Activated CD8-positive, alpha-beta memory T cell treated with anti-CD3 and anti-CD28 coated beads, Interleukin-2, amount 50 U/mL, for 24 hours (primary cell): ENCODE measurements around the gene G0S2.

Experiments
- DNase-seq: peaks from one replicate; pipeline ENCODE4 v3.0.0-alpha.2; 2020; ENCODE audit errors: extremely low read depth

G0S2 gene

DNA sequence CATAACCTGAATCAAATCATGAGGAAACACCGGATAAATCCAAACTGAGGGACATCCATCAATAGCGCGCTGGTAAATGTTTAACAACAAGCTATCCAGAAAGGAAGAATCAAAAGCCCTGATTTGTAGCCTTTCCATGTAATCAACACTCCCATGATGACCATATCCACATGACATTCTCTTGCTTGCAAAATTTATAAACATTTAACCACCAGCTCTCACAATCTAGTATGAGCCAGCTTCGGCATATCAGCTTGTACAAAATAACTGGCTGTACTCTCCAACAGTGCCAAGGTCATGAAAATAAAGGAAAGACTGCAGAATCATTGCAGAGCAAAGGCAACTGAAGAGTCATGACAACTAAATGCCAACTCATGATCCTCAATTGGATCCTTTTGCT lies 45.1 kb downstream of the G0S2 start:
- no peak for DNase-seq

DNA sequence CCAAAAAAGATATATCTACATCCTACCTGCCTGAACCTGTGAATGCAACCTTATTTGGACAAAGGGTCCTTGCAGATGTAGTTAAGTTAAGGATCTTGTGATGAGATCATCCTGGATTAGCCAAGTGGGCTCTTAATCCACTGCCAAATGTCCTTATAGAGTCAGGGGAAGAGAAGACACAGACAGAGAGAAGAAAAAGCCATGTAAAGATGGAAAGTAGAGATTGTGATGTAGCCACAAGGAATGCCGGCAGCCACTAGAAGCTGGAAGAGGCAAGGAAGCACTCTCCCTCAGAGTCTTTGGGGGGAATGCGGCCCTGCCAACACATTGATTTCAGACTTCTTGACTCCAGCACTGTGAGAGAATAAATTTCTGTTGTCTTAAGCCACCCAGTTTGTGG lies 45.6 kb downstream of the G0S2 start:
- no peak for DNase-seq

DNA sequence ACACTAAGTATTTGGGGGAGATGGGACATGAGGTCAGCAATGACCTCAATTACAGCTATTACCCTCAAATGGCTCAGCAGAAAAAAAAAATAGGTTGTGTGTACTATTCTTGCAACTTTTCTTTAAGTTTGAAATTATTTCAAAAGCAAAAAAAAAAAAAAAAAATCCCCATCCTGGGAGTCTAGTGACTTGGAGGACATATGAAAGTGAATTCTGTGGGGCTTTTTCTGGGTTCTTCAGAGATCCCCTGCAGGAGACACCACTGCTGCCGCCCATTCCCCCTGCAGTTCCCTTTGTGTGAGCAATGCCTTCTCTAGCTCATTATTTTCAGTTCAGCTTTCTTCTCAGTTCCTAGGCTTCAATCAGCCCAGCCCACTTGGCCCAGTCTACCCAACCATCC lies 46.1 kb downstream of the G0S2 start:
- DNase-seq: no peak

DNA sequence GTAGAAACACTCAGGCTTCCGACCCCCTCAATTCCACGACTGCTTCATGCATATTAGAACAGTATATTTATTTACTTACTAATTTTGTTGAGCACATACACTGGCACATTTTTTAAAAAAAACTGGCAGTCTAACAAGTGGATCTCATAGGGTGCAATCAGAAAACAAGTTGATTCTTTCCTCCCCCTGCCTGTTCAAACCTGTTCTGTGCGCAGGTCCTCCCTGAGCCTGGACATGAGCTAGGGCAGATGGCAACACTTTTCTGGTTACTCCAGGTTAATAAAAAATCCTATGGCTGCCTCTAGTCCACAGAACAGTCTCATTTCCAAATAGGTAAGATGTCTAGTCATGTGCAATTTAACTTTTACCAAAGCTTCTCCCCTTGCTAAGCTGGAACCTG lies 48.1 kb downstream of the G0S2 start:
- no peak for DNase-seq

DNA sequence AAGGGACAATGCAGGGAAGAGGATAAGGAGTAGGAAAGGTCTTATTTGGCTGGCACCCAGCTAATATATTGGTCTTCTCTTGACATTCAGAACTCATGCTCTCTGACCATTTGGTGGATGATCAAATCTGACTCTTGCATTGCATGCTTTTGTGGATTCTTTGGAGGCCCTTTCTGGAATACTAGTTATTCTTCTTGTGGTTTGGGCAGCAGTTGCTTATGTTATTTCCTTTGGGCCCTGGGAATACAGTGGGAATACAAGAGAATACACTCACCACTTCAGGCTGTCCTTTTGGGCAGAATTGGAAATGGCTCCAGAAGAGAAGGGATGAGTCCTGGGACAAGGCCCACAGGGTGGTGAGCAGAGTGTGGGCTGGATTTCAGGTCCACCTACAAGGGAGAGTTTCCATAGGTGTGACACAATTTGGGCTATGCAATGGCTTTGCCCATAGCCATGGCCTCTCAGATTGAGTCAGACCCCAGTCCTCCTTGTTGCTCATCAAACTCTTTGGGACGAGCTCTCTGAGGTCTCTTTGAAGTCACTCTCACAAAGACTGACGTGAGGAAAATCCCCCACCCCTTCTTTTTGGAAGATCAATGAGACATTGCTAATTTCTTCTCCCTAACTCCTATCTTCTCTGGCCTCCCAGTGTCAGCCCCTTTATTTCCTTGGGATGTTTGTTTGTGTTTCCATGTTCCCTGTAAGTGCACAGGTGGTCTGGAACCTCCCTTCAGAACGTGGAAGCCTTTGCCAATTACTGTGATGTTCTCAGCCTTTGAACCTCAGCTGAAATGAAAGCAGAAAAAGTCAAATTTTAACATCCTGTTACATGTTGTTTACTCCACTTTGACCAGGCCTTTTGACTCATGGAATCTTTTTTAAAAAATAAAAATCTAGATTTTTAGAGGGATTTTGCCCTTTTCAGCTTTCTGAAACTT lies 48.8 kb downstream of the G0S2 start:
- no peak for DNase-seq
